NCI-H2029 treated with DMSO at 0.1 percent for 48 hours (cell line): ENCODE measurements around the gene GATA3.

Source experiments
- DNase-seq: peaks from one replicate; lab custom pipeline; 2025; lab: John Stamatoyannopoulos, UW

The GATA3 gene

DNA sequence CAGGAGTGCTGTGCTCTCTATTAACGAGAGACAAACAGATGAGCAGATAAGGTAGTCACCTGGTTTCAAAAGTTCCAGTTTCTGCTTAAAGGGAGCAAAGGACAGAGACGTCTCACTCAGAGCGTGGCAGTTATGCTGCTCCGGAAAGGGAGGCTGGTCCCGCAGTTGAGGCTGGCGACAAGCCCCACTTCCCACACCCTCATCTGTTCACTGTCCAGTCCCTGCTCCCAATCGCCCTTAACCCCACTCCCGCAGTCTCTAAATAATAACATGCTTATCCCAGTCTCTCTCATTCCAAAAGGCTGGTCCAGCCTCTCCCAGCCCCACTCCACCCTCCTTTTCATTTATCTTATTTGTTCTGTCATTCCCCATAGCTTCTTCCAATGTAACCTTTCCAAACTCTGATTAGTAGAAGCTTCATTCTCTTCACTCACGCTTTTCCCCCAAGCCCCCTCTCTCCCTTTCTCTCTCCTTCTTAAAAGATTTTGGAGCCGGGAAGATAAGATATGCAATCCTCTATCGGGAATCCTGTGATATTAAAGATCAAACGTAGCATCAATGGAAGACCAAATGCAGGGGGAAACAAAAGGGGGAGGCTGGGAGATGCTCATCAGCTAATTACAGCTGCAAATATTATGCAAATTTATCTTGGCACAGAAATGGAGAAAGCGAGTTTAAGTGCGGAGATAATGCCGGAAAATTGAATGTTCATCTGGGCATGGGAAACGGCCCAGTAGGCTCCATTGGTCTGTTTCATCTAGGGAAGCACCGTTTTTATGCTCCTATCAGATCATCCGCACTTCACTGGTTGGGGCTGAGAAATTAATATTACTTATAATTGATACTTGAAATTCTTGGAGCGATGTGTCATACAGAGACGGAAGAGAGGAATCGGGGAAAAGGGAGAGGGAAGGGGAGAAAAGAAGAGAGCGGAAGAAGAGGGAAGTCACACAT is 16.3 kb upstream of the GATA3 start:
- DNase-seq, result no peak

DNA sequence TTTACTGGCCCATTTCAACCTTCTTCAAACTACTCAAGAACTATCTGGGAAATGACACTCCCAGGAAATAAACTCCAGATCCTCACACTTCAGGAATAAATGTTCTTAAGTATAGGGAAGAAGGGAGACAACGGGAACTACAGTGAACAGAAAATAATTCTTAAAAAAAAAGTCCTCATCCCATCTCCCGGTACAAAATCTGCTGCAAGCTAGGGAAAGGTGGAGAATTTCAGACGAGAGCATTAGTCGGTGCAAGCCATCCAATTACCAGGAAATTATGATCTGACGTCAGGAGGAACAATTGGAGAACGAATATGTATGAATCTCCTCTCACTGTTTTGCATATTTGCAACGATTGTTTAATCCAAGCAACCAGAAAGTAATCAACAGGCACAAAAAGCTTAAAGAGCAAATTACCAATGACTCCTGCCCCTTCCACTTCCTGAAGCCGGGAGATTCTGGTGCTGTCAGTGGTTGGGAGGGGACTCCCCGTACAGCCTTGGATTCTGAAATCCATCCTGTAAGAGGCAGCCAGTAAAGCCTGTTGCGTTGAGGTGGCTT is 15.1 kb upstream of the GATA3 start:
- no peak for DNase-seq

DNA sequence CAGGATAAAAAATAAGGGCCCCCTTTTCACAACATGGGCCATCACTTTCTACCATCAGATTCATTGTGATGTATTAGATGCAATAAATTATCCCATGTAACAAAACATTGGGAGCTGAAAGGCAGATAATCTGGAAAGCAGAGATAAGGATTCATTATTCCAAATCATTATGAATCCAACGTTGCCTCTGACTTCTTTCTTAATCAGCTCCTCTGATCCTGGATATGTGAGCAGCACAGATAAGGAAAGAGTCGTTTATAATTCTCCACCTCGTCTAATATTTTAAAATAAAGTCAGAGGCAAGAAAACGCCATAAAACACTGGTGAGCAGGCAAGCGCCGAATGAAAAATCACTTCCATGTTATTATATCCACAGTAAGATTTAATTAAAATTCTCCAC is 13.8 kb upstream of the GATA3 start:
- DNase-seq, result no peak

DNA sequence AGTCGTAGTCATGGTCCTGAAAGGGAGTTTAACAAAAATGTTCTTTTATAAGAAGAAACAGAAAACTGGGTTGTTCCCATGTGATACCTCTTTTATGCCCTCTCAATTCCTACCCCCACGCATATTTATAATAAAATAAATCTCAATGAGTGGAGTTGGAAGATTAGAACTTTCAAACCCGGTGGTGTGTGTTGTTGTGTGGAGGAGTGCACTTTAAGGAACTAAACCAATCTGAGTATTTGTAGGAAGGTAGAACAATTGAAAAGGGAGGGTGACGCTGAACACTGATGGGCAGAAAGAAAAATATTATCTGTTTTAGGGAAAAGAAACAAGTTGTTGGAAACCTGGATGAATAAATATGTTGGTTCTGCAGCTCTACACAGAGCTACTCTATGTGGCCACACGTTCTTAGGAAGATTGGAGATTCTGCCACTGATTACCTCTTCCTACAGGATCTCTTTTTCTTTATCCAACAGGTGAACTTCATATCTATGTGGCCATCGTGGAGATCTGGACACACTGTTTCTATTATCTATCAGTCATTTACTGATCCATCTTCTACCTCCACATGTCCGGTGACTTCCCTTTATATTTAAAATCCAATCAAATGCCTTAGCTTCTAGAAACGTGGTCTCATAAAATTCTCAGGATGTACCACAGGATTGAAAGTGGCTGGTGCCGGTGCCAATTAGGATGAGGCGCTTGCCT is 13.1 kb upstream of the GATA3 start:
- DNase-seq, result no peak

DNA sequence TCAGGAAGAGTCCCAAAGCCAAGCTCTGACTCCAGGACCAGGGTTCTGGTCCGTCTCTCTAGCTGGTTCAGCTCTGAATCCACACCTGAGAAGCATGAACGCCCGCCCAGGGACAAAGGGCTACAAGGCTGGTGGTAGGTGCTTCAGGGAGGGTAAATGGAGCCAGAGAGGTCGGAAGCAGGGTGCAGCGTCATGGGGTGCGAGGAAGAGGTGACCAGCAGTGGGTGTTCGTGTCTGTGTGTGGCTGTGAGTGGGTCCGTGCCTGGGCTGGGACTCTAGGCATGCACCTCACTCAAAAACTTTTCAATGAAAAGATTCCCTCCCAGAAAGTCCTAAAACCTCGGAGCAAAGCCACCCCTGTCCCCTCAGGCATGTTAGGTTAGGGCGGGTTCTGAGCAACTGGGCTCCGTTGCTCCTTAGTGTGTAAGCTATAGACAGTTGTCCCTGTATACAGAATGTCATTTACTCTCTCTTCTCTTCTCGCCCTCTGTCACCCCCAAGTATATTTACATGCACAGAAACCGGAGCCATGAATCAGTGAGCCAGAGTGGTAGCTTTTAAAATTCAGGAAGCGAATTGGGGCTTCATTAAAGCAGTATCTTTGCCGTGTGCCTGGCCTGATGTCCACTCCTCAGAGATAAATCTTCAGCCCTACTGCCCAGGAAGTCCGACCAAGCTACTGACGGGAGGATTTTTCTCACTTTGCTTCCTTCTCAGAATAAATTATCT is 12.3 kb upstream of the GATA3 start:
- no peak for DNase-seq

DNA sequence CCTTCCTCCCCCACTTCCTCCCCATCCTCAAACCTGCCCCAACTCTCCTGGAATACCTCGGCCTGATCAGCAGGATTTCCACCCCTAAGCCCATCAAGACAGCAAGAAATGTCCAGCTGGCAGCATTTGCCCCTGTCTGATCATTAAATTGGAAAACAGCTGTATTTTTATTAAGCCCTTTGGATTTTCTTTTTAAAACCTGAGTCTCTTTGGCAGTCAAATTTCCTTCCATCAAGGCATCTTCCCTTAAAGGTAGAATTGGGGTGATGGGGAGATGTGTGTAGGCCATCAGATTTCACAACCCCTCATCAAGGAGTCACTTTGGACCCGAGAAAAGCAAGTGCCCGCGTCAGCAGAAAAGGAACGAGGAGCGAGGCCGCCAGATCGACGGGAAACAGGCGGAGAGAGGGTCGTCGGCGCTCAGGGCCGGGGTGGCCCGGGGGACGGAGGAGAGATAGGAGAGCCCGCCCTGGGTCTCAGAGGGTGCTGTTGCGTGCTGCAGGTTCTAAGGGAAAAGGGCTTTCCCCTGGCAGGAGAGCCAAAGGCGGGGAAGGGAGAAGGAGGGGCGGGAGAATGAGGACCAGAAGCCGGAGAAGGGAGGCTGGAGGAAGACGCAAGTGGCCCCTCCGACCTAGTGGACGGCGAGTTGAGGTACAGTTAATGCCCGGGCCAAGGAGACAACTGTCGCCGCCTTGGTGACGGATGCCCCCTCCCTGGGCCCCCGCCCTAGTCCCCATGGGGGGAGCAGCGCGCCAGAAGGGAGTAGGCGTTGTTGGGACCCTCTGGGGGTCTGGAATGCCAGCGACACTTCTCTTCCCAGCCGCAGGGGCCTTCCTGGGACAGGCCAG is 11.5 kb upstream of the GATA3 start:
- no peak for DNase-seq

DNA sequence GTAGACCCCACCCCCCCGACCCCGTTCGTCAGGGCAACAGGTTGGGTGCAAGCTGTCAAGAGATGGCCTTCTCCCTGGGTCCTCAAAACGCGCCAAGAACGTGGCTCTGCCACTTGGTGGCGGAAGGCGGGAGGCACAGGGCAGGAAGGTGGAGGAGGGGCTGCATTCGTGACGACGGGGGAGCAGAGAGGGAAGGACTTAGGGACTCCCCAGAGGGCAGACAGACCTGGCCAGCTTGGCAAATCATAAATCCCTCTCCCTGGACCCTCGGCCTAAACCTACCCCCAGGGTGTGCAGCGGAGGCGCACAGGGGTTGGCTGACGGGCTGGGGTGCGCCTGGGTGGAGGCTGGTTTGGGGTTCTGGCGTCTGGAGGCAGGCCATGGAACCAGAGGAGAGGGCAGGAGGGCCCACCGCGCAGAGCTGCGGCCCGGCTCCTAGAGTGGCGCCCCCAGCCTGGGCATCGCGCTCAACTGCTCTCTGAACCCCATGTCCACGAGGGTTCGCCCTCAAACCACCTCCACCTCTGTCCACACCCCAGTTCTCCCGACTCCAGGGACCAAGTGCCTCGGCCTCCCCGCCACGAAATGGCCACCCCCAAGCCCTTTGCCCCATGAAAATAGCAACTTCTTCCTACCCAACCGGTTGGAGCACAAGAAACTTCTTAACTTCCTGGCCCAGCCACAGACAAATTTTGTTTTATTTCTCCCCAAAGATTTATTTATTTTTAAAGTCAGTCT is 10.8 kb upstream of the GATA3 start:
- DNase-seq, result no peak

DNA sequence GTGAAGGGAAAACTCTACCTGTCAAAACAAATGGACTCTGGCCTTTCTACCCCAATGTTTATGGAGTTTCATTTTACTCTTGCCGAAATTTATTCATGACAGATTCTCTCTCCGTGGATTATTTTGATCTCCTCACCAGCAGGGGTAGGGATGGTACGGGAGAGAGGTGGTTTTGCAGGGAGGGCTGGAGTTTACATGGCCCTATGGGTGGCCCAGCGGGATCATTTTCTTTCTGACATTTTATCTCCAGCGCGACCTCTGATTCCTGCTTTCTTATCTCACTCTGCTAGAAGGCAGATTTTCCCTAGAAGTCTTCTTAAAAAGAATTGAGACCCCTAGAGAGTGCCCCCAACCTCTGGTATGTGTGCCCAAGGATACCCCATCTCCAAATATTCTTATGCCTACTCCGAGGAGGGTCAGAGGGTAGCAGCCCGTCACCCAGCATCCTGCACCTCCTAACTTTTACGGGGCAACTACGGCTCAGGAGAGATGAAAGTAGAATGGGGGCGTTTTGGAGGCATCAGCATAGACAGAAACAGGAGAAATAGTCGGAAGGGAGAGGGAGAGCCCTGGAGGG is 10.1 kb upstream of the GATA3 start:
- DNase-seq, result no peak

DNA sequence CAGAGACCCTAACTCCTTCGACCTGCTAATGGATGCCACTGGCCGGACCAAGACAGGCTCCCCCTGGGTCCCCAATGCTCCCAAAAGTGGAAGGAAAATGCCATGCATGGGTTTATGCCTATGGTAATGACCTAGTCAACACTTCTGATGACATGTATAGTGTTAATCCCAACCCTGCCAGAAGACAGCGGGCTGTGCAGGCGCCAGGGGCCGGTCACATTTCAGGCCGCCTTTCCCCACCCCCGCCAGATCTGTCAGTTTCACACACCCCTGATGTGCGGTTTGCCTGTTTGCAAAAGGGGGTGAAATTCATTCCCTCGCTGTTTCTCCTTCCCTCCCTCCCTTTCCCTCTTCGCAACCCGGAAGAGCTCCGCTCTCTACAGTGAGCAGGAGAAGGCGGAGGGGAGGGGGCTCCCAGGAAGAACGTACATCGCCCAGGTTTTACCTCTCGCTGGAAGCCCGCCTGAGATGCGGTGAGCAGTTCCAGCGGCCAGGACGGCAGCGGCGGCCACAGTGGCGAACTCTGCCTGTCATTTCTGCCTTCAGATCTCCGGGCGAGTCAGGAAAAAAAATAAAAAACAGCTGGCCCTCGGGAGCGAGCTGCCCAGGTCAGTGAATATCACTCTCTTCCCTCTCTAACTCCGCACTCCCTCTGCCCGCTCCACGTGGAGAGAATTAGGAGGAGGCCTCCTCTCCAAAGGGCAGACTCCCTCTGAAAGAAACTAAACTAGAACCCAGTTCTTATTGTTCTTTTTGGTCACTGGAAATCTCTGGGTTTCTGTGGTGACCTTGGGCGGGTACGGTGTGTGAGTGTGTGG is 9.4 kb upstream of the GATA3 start:
- no peak for DNase-seq

DNA sequence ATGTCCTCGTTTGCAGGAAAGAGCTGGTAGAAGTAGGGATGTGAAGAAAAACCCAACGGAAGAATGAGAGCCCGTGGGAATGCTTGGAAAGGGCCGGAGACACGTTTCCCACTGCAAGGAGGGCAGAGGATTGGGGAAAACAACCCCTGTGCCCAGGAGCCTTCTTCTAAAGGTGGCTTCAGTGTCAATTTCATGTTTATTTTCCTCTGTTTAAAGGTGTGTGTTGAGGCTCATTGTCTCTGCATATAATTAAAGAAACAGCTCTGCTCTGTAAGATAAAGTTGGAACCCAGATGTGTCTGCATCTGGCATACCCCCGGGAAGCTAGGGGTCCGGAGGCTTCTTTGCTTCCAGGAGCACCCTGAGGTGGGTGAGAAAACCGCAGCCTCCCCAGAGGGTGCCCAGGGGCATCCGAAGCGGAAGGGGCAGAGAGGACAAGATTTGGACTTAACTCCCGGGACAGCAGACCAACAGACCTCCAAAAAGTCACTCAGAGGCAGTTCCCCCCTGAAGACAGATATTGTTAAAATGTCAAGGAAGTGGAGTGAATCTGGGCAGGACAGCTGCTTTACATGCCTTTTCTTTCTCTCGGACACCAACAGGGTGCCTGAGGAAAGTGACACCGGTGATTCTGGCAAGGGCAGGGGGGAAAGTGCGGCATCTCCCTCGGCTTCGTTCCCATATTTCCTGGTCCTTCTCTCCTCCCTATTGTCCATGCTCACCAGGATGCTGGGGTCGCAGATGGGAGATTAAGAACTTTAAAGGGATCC is 8.6 kb upstream of the GATA3 start:
- DNase-seq, result no peak

DNA sequence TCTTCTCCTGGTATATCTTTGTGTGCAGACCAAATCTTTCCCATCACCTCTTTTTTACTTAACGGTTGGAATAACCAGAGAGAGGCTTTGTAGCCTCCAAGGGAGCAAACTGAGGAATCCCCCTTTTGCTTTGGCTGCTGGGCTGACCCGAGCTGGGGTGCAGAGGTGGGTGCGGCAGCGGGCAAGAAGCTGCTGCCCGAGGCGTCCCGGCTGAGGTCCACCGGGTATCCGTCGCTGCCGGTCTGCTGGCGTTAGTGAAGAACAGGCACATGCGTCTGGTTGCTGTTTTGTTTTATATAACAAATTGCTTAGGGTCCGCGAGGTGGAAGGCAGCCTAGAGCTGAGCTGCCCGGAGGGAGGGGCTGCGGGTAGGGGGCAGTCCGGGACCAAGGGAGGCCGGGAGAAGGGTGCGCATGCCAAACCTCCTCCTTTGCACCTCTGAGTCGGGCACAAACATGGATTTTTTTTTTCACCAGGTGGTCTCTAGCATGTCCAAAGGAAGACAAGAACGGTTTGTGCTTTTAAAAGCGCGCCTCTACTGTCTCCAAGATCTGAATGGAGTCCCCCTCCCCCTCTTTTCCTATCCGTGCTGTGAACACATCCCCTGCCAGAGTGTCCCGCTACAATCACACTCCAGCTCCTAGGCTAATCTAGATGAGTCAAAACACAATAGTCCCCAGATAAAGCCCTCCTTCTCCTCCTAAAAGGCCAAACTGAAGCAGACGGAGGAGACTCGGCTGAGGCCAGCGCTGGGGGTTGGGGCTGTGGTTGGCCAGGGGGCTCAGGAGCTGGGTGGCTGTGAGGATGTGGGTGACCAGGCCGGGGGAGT is 6.8 kb upstream of the GATA3 start:
- DNase-seq, result no peak

DNA sequence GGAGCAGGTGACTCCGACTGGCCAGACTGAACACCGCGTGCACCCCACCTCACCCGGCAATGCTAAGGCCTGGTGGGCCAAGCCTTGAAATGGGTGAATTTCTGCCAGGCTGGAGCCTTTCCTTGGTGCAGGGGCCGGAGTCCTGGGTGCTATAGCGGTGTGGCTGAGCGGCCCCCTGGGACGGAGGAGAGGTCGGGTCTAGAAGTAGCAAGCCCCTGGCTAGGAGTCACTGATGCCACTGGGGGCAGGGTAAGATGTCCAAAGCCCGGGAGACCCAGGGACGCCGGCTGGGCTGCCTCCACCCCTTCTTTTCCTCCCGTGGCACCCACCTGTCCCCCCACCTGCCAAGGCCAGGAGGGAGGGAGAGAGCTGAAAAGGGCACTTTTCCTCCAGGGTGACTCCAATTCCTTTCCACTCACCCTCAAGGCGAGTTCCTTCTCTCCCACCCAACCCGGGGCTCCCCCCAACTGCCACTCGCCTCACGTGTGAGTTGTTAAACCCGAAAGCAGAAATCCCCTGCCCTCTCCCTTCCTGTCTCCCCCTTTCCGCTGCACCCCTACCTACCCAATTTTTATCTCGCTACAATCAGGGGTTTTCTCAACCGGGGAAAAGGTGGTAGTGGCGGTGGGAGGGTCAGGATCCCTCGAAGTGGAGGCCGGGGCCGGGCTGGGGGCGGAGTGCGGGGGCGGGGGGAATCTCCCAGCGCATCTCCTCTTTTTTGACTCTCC is 6.0 kb upstream of the GATA3 start:
- no peak for DNase-seq

DNA sequence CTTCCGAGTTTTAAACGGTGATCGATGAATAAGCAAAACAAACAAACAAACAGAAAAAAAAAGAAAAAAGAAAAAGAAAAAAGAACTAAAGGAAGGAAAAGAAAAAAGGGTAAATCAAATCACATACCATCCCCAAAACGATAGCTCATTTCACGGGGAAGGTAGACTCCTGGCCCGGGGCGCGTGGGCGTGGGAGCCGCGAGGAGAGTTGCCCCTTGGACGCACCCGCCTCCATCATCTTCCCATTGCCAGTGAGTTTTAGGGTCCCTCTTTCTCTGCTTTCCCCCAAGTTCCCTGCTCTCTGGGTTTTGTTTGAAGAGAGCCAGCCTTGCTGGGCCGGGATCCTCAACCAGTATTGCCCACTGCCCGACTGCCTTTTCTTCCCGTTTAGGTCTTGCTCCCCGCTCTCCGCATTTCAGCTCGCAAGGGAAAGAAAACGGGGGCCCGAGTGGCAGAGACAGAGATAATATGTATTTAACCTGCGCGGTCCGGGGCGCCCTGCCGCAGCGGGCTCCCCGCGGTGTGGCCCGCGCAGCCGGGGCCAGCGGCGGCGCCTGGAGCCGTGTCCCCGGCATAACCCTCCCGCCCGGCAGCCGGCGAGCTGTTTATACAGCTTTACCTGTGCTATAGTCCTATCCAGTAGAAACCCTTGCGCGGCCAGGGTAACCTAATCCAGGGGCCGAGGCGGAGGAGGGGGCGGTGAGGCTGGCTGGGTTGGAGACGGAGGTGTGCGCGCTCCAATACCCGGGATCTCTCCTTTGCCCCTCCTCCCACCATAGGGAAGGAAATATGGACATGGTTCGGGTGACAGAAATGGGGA is 5.2 kb upstream of the GATA3 start:
- DNase-seq, result no peak

DNA sequence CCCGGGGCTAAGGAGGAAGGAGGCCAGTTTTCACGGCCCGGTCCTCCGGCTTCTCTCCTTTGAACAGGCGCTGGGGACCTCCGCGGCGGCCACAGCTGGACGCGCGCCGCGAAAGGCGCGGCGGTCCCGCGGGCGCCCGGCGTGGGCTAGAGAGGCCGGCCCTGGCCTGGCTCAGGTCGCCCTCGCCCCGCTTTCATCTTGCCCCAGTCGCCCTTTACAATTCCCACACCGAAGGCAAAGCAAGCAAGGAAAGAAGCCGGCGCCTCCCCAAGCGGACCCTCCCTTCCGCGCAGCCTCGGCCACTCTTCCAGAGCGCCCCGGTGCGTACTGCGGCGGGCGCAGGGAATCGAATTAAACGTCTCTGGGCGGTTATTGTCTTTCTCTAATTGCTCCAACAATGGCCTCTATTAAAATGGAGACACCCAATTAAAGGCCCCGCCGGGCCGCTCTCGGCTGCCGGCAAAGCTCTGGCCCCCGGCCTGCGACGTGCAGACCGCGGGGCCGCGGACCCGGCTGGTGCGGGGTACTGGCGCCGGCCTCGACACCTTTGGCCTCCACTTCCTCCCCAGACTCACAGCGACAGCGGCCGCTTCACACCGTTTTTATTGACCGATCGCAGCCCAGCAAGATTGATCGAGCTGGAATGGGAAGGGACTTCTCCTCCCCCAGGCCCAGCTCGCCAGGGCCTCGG is 4.5 kb upstream of the GATA3 start:
- no peak for DNase-seq

DNA sequence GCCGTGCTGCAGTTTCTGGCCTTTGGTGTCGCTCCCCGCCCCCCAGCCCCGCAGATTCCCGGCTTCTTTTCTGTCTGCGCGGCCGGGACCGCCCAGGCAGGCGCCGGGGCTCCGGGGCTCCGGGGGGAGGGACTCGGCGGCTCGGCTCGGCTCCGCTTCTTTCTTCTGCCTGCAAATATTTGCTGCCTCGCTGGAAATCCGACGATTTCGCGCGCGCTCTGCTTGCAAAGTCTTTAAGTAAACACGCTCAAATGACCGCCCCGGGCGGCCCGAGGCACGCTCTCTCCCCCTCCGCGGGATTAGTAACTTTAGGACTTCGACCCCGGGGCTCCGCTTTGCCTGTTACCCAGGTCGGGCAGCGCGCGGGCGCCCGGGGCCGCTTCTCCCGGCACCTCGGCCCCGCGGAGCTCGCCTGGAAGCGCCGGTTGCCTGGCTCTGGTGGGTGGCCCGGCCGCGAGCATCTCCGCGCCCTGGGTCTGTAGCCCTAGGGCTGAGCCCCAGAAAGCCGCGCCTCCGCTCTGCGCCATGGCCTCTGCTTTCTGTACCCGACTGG is 3.9 kb upstream of the GATA3 start:
- no peak for DNase-seq
